Gastroesophageal sphincter (tissue), 3 donors: ENCODE data around the gene CDK1.

ENCODE experiments used
- EP300 ChIP-seq: sonication (generic); formaldehyde crosslinking; IDR thresholded peaks from one replicate; pipeline ENCODE4 v1.6.1; 2017; ENCODE audit warnings: antibody characterized with exemption, mild to moderate bottlenecking
- POLR2A ChIP-seq, 2 donors: fragments of 450-650 bp; IDR thresholded peaks; one replicate each; pipeline ENCODE4 v1.6.1; 2017; ENCODE audit warnings: antibody characterized with exemption in 2 of 2, mild to moderate bottlenecking in 2 of 2, moderate library complexity in 1 of 2
- POLR2AphosphoS5 ChIP-seq: sonication (generic); formaldehyde crosslinking; IDR thresholded peaks from one replicate; pipeline ENCODE4 v1.6.1; 2017; ENCODE audit warnings: antibody characterized with exemption
- TF ChIP-seq, protein P1 (sequence below), 4 experiments: fragments of 200-600 bp in 2 of 4; fragments of 450-650 bp in 2 of 4; sonication (generic) in 1 of 4; IDR thresholded peaks; one replicate each; pipeline ENCODE4 v1.5.1; 2017 to 2019; ENCODE audit warnings: antibody characterized with exemption in 4 of 4, mild to moderate bottlenecking in 2 of 4, moderate library complexity in 2 of 4

DNA sequence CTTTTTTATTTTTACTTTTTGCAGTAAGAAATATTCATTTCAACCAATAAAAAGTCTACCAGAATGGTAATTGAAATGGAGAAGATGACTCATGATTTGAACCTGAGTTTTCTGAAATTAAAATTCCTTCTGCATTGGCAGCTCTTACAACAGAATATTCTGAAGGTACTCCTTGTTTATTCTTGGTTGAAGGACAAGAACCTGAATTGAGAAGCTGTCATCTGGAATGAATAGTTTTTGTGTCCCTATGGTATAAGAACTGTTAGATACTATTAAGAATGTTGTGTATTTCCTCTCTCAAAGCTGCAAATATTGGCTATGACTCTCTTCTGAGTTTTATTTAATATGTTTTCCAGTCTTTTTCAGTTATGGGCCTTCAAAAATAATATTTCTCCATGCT is 56.1 kb downstream of the CDK1 start:
- TF ChIP-seq, protein P1, sequence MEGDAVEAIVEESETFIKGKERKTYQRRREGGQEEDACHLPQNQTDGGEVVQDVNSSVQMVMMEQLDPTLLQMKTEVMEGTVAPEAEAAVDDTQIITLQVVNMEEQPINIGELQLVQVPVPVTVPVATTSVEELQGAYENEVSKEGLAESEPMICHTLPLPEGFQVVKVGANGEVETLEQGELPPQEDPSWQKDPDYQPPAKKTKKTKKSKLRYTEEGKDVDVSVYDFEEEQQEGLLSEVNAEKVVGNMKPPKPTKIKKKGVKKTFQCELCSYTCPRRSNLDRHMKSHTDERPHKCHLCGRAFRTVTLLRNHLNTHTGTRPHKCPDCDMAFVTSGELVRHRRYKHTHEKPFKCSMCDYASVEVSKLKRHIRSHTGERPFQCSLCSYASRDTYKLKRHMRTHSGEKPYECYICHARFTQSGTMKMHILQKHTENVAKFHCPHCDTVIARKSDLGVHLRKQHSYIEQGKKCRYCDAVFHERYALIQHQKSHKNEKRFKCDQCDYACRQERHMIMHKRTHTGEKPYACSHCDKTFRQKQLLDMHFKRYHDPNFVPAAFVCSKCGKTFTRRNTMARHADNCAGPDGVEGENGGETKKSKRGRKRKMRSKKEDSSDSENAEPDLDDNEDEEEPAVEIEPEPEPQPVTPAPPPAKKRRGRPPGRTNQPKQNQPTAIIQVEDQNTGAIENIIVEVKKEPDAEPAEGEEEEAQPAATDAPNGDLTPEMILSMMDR (IDR thresholded peaks at IDR 0.05), result no peak
- no peak for TF ChIP-seq EP300
- no peak for TF ChIP-seq POLR2A (IDR thresholded peaks at IDR 0.05)
- TF ChIP-seq POLR2AphosphoS5, result no peak
